Activated CD8-positive, alpha-beta memory T cell treated with anti-CD3 and anti-CD28 coated beads for 4 hours (primary cell): Measurements from ENCODE around the gene MVB12A.

Experiments used
- DNase-seq, 2 donors: peaks; one replicate each; pipeline ENCODE4 v3.0.0-alpha.2; 2020; ENCODE audit warnings: low read depth in 2 of 2

Gene MVB12A

GRCh38 chr19:17404621-17405249 is 15.1 kb upstream of the MVB12A start:
- no peak for DNase-seq

DNA sequence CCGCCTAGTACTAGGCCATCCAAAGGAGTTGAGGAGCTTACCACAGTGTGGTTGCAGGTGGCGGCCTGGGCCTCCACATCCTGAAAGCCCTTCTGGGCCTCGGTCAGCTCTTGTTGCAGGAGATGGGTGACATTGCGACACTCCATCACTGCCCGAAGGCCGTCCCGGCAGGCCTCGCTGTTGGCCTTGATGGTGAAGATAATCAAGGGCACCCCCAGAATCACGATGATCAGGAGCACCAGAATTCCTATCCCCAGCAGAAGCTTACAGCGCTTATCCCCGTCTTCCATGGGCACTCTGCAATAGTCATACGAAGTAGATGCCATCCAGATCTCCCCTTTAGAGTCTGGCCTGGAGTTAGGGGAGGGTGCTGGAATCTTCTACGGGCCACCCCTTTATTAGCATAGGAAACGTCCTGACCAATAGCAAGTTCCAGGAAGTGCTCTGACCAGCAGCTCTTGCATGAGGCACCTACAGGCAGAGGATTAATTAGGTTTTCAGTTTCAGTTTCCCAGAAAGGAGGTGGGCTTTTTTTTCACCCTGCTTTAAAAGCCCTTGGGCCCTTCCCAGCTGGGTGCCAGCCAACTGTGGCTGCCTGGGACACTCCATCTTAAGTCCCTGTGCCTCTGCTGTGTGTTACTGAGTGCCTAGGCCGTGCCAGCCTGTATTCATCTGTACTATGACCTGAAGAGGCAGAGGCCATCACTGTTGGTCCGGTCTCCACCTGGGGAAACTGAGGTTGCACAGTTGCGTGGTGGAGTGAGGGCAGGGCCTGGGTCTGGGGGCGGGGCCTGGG is 14.4 kb upstream of the MVB12A start, which contains the start of gene BST2:
Gene BST2, minus strand, starts transcription at position 381 of the 796 bp plus-strand sequence. Its CDS starts 55 bp downstream, at position 326.
- DNase-seq: peak in 1 of 2 donors; percentile 44

GRCh38 chr19:17406046-17406886 is 13.6 kb upstream of the MVB12A start:
- DNase-seq: no peak

DNA sequence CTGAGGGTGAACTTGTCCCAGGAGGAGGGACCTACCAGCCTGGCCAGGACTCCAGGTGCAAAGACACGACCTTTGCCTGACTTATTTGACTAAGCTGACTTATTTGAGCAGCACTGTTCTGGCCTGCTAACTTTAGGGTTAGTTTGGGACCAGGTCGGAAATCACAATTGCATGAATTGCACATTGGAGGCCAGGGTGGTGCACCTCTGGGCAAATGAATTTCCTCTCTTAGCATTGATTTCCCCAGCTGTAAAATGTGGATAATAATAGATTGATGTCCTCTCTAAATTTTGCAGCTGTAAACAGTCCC is 13.0 kb upstream of the MVB12A start:
- no peak for DNase-seq

- no peak for DNase-seq
Measured at GRCh38 chr19:17409990-17410389, 9.9 kb upstream of the MVB12A start.

DNA sequence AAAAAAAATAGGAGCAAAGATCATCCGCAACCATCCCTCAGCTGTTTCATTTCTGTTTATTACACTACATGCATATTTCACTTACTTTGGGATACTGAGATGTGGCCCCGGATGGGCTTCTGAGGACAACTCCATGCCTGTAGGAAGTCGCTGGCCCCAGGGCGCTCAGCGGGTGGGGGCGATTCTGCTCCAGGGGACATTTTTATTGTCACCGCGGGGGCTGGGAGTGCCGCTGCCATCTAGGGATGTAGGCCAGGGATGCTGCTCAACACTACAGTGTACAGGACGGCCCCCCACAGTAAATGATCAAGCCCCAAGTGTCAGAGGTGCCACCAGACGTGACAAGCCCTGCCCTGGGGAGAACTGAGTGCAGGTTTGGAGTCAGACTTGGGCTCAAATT is 8.0 kb upstream of the MVB12A start:
- DNase-seq: no peak

DNA sequence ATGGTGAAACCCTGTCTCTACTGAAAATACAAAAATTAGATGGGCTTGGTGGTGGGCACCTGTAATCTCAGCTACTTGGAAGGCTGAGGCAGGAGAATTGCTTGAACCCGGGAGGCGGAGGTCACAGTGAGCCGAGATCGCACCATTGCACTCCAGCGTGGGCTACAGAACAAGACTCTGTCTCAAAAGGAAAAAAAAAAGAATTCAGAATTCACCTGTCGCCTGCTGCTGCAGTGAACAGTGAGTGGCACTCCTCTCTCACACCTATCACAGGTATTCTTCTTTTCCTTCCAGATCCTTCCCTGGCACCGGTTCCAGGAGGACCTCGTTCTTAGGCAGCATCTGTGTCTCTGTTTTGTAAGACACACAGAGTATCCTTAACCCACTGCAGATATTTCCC is 5.8 kb upstream of the MVB12A start:
- no peak for DNase-seq

DNA sequence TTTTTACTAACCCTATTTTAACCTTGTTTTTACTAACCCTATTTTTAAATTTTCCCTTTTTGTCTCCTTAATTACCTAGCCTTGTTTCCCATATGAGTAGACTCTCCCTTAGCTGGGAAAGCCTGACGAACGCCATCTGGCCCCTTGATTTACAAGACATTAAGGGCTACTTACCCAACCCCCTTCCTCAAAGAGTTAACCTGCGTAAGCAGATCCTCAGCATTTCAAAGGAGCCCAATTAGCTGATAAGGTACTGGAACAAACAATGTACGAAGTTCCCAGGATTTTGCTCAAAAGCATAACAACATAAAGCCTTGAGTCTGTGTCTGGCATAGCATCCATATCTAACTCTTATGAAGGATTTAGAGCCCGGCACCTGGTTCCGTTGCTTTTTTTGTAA is 4.7 kb upstream of the MVB12A start:
- DNase-seq: no peak

DNA sequence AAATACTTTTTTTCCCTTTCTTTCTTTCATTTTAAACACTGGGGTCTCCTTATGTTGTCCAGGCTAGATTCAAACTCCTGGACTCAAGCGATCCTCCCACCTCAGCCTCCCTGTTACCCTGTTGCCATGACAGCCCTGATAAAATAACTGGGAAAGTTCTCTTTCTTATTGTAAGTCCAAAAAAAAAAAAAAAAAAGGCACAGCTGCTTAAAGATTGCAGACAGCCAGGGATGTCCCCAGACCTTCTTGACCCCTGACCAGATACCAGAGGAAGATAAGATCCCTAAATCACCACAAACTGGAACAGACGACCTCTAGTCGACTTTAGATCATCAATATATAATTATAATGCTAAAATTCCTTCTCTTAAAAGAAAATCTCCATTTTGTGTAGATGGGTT is 1.1 kb upstream of the MVB12A start:
- no peak for DNase-seq

GRCh38 chr19:17419154-17419620 is 660 bp upstream of the MVB12A start:
- no peak for DNase-seq

DNA sequence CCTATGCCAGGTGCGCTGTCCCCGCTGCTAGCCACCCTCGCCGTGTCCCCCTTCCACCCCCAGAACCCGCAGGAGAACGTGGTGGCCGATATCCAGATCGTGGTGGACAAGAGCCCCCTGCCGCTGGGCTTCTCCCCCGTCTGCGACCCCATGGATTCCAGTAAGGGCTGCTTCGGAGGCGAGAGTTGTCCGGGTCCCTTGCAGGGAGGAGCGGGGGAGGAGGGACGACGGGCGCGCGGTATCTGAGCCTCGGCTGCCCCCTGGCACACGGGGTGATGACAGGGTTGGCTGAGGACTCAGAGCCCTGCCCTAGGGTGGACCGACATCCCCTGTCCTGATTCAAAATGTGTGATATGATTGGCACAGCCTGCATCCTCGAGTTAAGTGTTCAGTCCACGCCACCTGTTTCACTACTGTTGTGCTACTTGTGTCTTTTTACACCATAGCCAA is 653 bp downstream of the MVB12A start:
- no peak for DNase-seq

DNA sequence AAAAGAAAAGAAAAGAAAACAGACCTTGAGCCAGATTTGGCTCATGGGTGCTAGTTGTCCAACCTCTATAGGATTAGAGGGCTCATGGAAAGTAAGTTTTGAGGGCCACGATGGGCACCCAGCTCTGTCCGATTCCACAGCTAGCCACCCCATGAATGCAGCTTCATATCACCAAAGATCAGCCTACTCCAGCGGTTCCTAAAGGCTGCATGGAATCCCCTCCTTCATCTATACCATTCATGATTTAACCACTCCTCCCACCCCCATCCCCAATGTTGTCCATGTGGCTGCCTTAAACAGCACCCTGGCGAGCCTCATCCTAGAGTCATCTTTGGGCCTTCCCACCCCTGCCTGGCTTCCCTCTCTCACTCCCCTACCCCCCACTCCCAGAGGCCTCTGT is 2.1 kb downstream of the MVB12A start:
- DNase-seq: no peak

DNA sequence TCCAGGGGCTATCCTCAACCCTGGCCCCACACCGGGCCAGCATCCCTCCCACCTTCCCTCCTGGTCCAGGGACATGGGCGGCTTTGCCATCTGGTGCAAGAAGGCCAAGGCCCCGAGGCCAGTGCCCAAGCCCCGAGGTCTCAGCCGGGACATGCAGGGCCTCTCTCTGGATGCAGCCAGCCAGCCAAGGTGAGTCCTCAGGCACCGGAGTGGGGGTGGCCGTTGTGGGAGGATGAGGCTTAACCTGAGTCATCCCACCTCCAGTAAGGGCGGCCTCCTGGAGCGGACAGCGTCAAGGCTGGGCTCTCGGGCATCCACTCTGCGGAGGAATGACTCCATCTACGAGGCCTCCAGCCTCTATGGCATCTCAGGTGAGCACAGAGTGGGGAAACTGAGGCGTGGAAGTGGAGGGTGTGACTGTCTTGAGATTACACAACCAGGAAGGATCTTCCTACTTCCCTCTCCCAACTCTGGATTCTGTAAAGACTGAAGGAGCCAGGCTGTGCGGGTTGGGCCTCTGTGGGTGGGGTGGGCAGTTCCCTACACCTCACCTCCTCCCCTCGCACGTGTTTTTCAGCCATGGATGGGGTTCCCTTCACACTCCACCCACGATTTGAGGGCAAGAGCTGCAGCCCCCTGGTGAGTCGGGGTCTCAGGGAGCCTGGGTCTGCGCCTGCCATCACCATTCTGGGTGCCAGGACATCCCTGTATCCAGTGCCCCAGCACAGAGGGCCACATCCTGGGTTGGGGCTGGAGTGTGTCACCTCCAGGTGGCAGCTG is 3.8 kb downstream of the MVB12A start:
- no peak for DNase-seq

DNA sequence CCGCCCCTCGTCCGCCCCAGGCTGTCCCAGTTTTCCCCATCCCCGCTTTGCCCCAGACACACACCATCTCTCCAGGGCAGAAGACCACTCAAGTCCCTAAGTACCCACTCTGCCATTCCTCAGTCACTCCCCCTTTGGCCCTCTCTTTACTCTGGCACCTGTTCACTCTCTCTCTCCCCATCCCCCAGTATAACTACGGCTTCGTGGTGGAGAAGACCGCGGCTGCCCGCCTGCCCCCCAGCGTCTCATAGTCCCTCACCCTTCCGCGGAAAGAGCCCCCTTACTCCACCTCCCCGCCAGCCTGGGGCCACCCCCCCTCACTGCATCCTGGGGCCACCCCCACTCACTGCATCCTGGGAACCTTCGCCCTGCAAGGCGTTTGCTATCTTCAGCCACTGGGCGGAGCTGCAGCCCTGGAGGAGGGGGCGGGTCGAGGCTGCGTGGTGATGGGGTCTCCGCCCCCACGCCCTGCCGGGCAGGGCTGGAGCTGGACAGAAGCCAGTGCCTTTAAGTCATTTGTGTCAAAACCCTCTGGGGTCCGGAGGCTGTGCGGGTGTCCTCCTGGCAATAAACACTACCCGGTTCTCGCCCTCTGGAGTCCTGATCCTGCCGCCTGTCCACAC is 5.0 kb downstream of the MVB12A start:
- DNase-seq: no peak

DNA sequence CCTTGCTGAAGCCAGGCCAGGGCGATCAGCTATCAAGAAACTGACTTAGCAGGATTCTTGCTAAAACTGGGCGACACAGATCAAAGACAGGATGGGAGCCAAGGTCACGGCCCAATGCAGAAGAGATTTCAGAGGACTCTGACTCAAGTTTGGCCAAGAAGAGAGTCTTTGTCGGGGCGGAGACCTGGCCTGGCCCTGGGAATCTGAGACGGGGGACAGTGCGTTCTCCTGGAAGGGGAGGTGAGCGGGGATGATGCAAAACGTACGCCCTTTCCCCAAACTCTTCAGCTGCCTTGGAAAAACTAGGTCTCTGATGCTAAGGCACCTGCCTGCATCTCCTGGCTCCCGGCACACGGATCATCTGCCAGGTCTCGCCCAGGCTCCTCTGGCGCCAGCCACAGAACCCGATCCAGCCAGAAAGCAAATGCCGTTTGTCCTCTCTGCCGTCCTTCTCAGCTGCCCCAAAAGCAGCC is 9.8 kb downstream of the MVB12A start:
- no peak for DNase-seq

- DNase-seq: no peak
Measured at GRCh38 chr19:17431417-17431816, 11.6 kb downstream of the MVB12A start.

DNA sequence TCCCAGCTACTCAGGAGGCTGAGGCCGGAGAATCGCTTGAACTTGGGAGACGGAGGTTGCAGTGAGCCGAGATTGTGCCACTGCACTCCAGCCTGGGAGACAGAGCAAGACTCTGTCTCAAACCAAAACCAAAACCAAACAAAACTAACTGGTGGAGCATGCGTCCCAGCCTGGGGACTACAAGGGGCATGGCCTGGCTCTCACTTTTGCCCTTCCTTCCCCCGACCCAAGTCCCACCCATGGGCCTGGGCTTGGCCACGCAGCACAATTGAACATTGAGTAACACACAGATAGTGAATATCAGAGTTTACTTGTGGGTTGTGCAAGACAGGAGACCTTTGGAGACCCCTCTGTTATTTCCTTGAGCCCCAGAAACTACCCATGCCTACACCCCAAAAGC is 15.4 kb downstream of the MVB12A start:
- no peak for DNase-seq

DNA sequence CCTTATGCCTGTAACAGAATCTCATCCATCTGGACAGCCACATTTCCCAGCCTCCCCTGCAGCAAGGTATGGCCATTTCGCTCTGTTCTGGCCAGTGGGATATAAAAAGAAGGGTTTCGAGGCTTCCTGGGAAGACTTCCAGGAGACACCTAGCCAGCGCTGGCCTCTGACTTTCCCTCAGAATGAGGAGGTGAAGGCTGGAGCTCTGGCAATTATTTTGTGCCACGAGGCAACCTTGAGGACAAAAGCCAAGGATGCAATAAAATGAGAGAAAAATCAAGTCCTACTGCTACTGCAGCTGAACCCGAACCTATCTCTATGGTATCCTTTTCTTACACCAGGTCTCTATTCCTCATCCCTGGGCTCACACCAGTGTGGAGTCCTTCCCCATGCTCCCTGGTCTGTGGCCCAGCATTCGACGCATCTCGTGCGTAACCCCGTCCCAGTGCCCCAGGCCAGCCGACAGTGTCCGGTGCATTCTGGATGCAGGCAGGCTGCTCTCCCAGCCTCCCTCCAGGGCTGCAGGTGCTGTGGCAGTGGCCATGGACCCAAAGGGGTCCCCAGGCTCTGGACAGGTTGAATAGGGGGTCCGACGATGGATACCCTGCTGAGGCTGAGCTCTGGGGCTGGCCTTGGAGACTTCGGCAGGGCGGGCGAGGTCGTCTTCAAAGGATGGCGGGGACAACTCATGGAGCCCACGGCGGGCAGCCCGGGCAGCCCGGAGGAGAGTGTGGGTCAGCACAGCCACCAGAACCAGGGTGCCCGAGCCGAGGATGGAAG is 16.4 kb downstream of the MVB12A start:
- DNase-seq: no peak

DNA sequence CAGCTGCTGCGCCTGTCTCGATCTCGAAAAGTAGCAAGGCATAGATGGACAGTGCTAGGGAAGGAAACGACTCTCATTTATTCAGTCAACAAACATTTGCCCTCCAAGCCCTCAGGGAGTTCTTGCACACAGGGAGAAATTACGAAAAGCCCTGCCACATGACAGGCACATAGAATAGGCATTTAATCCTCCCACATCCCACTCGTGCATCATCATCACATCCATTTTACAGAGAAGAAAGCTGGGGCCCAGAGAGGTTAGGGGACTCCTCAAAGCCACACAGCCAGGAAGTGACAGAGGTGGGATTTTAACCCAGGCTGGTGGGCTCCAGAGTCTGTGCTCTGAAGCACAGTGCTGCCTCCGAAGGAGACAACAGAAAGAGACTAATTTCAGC is 17.0 kb downstream of the MVB12A start:
- no peak for DNase-seq
